Activated T-helper 1 cell treated with anti-CD3 and anti-CD28 coated beads, Interleukin-12 subunit alpha, Interleukin-12 subunit beta, Interleukin-2, Interleukin-4 antibody, amounts not matched to agents 30 ng/mL and 10 ng/mL and 1 ng/mL, durations not matched to agents 14 hours and 24 hours and 36 hours (primary cell): ENCODE results near the gene NEK7. TPM values are rescaled to one million over a fixed set of nuclear protein-coding genes. Genes with fewer than 3 reads are reported as not detected.

Experiments used
- DNase-seq: peaks from one replicate; pipeline ENCODE4 v3.0.0; 2021; ENCODE audit warnings: low spot score
- H3K27ac Mint-ChIP-seq: one replicate; pipeline ENCODE4 v1.8.0; 2021; ENCODE audit warnings: mild to moderate bottlenecking, mixed read lengths
- H3K27me3 Mint-ChIP-seq: one replicate; pipeline ENCODE4 v1.8.0; 2022; ENCODE audit warnings: mild to moderate bottlenecking, moderate library complexity, mixed read lengths; ENCODE audit not compliant: insufficient read depth
- H3K36me3 Mint-ChIP-seq: one replicate; pipeline ENCODE4 v1.8.0; 2021; ENCODE audit warnings: low read depth, mixed read lengths
- H3K4me1 Mint-ChIP-seq: one replicate; pipeline ENCODE4 v1.8.0; 2021; ENCODE audit warnings: low read depth, mixed read lengths
- H3K4me3 Mint-ChIP-seq: one replicate; pipeline ENCODE4 v1.8.0; 2021; ENCODE audit warnings: mild to moderate bottlenecking, moderate library complexity, mixed read lengths
- H3K9me3 Mint-ChIP-seq: one replicate; pipeline ENCODE4 v1.8.0; 2021; ENCODE audit warnings: mixed read lengths
- intact Hi-C: fragments of 100-400 bp; cut with micrococcal nuclease; formaldehyde crosslinking; loops from one replicate; pipeline ENCODE4 v1.15.1; 2024
- total RNA-seq: library from RNA; stranded (reverse); gene quantifications from 2 replicates; pipeline ENCODE4 v1.2.3, GENCODE V29; 2022

The NEK7 gene
- total RNA-seq, 1 donor from 2014 or later = 71.8 TPM

DNA sequence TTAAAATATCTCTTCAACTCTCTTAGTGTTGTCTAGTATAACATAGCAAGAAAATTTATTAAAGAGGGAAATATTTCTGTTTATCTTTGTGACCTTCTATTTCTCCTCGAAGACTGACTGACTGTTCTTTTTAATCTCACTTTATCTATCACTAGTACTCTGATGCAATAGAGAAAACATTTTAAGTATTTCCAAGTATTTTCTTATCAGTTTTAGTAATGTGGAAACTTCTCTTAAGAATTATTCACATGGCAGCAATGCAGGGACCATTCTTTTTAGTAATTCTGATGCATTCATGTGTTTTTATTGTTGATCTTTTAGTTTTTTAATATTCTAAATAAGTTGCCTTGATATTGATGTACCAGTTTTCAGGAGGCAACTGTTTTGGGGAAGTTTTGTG lies 115.7 kb downstream of the NEK7 start:
- Mint-ChIP-seq H3K4me3 (no peak overlapping the region), H3K4me1 (no peaks in the 10 kb centered on the region)
- intact Hi-C loops = no loop called here

DNA sequence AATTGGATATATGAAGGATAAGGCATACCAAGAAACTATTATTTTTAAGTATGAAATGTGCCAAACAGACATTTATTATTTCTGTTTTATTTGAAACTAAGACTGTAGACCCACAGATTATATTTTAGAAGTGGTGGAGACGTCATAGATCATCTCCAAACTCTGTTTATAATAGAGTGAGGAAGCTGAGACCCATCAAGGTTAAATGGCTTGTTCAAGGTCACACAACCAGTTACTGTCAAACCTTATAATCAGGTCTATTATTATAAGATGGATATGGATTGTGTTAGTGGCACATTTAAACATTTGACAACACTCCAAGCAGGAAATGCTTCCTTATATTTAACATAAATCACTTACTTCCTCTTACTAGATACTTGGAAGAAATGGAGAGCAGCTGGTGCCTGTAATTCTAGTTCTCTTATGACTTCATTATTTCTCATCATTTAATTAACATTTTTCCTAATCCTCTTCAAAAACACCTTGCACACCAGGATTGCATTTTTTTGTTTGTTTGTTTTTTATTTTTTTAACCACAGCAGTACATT lies 117.0 kb downstream of the NEK7 start:
- Mint-ChIP-seq H3K27me3 (no peaks in the 10 kb centered on the region), H3K4me3 (no peak overlapping the region), H3K27ac (no peak overlapping the region), H3K9me3 (no peaks in the 10 kb centered on the region), H3K4me1 (no peaks in the 10 kb centered on the region), H3K36me3 (peaks cover 5% of the 10 kb centered on the region)
- intact Hi-C loops = no loop called here
- DNase-seq = no peak

More for the DNA sequence above, 115.7 kb downstream of the NEK7 start:
- H3K9me3 Mint-ChIP-seq = no peaks in the 10 kb centered on the region
- no peaks in the 10 kb centered on the region for H3K27me3 Mint-ChIP-seq
- peaks cover 5% of the 10 kb centered on the region for H3K36me3 Mint-ChIP-seq
- H3K27ac Mint-ChIP-seq = no peak overlapping the region
- DNase-seq = no peak

DNA sequence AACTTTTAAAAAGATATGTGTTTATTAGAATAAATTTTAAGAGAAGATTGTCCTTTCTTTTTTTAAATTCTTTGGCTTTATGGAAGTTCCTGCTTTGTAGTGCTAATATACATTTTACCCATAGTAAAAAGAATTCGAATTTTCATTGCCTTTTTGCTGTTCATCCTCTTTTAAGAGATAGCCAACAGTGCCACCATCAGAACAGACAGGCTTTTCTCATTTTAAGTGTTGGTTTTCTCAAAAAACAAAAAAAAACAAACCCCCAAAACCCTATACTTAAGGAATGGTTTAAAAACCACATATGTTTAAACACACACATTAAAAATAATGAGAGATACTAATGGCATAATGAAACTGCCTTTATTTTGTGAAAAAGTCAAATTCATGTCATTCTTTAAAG lies 118.8 kb downstream of the NEK7 start:
- no peak for DNase-seq
- H3K4me1 Mint-ChIP-seq = no peaks in the 10 kb centered on the region
- no peak overlapping the region for H3K27ac Mint-ChIP-seq
- intact Hi-C loops = loop anchor here (5.0 kb wide), 1 partner anchor 188 kb away; no protein-coding TSS in a partner anchor
- no peak overlapping the region for H3K4me3 Mint-ChIP-seq
- peaks cover 5% of the 10 kb centered on the region for H3K36me3 Mint-ChIP-seq
- no peaks in the 10 kb centered on the region for H3K9me3 Mint-ChIP-seq
- H3K27me3 Mint-ChIP-seq = no peaks in the 10 kb centered on the region

DNA sequence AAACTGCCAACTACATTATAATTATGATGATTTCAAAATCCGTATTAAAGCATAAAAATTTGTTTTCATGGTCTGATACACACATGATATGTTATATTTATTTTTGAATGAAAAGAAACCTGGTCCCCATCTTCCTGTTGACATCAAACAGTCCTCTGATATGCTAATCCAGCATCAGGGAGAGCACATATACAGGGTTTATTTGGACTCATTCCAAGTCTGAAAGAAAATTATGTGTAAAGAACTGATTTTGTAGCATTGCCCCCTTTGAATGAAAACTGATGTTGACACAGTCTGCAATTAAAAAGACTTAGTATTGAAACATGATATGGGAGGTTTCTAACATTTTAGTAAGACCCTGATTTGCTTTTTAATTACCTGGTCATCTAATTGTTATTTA lies 119.4 kb downstream of the NEK7 start:
- no peak overlapping the region for H3K27ac Mint-ChIP-seq

DNA sequence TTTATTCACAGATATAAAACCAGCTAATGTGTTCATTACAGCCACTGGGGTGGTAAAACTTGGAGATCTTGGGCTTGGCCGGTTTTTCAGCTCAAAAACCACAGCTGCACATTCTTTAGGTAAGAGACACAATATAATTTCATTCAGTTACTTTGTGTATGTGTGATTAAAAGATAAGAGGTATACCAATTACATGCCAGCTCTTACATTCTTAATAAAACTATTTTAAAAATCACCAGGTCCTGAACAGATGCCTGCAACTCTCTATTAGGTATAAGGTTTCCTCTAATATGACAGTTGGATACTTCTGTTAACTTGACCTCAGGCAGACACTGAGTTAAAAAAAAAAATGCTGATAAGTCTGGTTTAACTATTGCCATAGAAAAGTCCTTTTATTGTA lies 122.1 kb downstream of the NEK7 start:
- no peak for DNase-seq
- intact Hi-C loops = loop anchor here (5.0 kb wide), 1 partner anchor 192 kb away; no protein-coding TSS in a partner anchor
- H3K27ac Mint-ChIP-seq = no peak overlapping the region
- no peaks in the 10 kb centered on the region for H3K9me3 Mint-ChIP-seq
- peaks cover 11% of the 10 kb centered on the region for H3K4me1 Mint-ChIP-seq
- H3K27me3 Mint-ChIP-seq = no peaks in the 10 kb centered on the region
- peaks cover 2% of the 10 kb centered on the region for H3K36me3 Mint-ChIP-seq
- no peak overlapping the region for H3K4me3 Mint-ChIP-seq

More for the DNA sequence above, 119.4 kb downstream of the NEK7 start:
- intact Hi-C loops = loop anchor here (5.0 kb wide), 1 partner anchor 189 kb away; no protein-coding TSS in a partner anchor
- Mint-ChIP-seq H3K4me1 (no peaks in the 10 kb centered on the region), H3K27me3 (no peaks in the 10 kb centered on the region), H3K4me3 (no peak overlapping the region), H3K9me3 (no peaks in the 10 kb centered on the region), H3K36me3 (peaks cover 2% of the 10 kb centered on the region)
- DNase-seq = no peak

DNA sequence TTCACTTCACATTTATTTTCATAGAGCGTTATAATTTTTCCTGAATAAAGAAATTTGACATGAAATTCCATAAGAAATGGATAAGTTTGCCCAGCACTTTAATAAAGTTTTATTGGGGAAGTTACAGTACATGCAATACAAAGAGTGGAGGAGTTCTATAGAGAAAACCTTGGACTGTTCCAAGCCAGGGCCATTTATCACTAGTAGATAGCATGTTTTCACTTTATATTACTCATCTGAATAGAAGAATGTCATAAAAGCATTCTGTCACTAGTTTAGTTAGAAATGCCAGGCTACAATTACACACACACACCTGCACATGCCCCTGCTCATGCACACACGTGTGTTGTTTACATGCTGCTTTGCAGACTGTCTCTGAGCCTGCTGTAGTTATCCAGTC lies 123.3 kb downstream of the NEK7 start:
- H3K27me3 Mint-ChIP-seq = no peaks in the 10 kb centered on the region
- no peak overlapping the region for H3K27ac Mint-ChIP-seq
- no peak overlapping the region for H3K4me3 Mint-ChIP-seq
- intact Hi-C loops = no loop called here
- H3K9me3 Mint-ChIP-seq = no peaks in the 10 kb centered on the region
- peaks cover 11% of the 10 kb centered on the region for H3K4me1 Mint-ChIP-seq
- DNase-seq = no peak
- H3K36me3 Mint-ChIP-seq = peaks cover 4% of the 10 kb centered on the region

DNA sequence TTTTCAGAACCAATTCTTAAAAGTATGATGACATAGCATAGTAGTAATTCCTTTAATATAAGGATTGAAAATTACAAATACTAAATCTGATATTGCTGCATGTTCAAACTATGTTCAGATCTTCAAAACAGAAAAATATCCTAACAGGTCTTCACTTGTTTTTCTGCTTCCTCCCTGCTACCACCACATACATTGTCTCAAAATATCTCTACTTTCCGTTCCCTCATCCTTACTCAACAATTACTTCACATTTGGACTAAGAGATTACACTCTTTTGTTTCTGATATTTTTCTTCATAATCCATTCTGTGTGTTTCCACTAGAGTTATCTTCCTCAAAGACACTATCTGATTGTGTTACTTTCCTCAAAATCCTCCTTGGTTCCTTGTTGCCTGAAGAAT lies 125.1 kb downstream of the NEK7 start:
- peaks cover 7% of the 10 kb centered on the region for H3K36me3 Mint-ChIP-seq
- peaks cover 11% of the 10 kb centered on the region for H3K4me1 Mint-ChIP-seq
- intact Hi-C loops = no loop called here
- H3K27me3 Mint-ChIP-seq = no peaks in the 10 kb centered on the region
- DNase-seq = no peak
- H3K27ac Mint-ChIP-seq = no peak overlapping the region
- no peaks in the 10 kb centered on the region for H3K9me3 Mint-ChIP-seq
- H3K4me3 Mint-ChIP-seq = no peak overlapping the region

DNA sequence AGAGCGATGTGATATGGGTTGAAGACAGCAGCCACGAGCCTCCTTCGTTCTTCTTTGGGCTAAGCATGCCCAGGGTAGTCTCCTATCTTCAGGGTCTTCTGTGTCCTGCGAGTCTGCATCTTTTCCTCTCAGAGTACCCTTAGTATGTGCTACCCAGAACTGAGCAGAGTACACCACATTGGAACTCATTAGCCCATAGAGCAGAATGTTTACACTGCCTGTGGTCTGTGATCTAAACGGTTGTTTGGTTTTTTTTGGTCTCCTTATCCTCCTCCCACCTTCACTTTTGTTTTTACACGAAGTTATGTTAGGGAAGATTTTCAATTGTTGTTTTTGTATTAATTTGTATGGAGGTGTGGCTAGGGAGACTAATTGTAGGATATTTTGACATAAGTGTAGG lies 126.4 kb downstream of the NEK7 start:
- DNase-seq = no peak
- peaks cover 7% of the 10 kb centered on the region for H3K36me3 Mint-ChIP-seq
- H3K27ac Mint-ChIP-seq = no peak overlapping the region
- H3K27me3 Mint-ChIP-seq = no peaks in the 10 kb centered on the region
- peaks cover 11% of the 10 kb centered on the region for H3K4me1 Mint-ChIP-seq
- intact Hi-C loops = no loop called here
- H3K4me3 Mint-ChIP-seq = no peak overlapping the region
- no peaks in the 10 kb centered on the region for H3K9me3 Mint-ChIP-seq

DNA sequence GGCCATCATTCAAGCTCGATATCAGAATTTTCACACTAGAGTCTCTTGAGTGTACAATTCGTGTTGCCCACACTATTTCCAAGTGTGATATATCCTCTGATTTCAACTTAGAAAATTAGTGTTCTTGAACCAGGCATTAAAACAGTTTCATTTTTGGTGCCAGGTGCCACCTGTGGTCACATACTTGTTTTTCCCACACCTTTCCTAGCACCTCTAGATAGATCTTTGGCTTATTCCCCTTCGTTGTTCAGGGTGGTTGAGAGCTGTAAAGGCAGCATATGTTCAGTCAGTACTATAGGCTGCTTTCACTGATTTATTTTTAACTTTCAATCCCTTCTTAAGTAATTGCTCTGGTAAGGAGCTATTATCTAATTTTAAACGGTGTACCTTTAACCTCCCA lies 131.1 kb downstream of the NEK7 start:
- Mint-ChIP-seq H3K4me1 (peaks cover 7% of the 10 kb centered on the region), H3K4me3 (no peak overlapping the region), H3K9me3 (no peaks in the 10 kb centered on the region), H3K27me3 (no peaks in the 10 kb centered on the region), H3K27ac (no peak overlapping the region), H3K36me3 (peaks cover 6% of the 10 kb centered on the region)
- intact Hi-C loops = no loop called here
- DNase-seq = no peak

DNA sequence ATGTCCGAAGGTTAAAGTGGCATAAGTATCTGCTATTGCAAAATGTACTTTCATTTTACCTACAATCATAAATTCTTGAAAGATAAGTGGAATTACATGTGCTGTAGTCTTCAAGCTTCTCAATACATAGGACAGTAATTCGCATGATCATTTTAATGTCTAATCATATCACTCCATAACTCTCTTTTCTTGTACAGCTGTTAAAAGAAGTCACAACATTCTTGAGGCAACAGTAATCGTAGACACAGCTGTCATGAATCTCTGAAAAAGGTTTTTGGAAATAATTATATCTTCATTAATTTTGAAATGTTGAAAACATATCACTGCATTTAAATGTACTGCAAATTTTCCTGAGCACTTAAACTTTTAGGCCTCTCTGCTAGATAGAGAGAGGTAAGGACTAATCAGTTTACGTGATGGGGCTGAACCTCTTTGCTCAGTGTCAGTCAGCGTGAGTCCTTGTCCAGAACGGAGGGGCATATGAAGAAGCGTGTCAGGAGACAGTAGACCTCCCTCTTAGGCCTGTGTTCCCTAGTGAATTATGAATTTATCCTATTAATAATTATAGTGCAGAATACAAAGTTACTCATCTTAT lies 133.4 kb downstream of the NEK7 start:
- Mint-ChIP-seq H3K27me3 (no peaks in the 10 kb centered on the region), H3K4me3 (no peak overlapping the region), H3K4me1 (no peaks in the 10 kb centered on the region), H3K36me3 (peaks cover 5% of the 10 kb centered on the region), H3K27ac (no peak overlapping the region), H3K9me3 (no peaks in the 10 kb centered on the region)
- intact Hi-C loops = no loop called here
- no peak for DNase-seq

DNA sequence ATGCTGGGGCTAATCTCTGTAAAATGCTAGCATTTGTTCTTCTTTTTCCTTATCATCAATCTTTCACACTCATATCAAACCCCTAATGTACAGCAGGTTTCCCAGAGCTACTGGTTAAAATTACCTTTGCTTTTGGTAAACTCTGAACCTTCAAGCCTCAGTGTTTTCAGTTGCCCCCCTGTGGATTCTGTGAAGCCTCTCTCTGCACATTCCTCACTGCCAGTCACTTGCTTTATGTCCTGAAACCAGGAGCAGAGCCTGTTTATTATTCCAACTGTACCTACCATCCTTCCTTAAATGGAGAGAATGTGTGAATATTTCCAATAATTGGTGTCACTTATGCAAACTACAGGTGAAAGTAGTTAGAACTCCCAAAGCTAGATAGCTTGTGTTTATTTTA lies 134.2 kb downstream of the NEK7 start:
- Mint-ChIP-seq H3K4me1 (no peaks in the 10 kb centered on the region), H3K9me3 (no peaks in the 10 kb centered on the region)

DNA sequence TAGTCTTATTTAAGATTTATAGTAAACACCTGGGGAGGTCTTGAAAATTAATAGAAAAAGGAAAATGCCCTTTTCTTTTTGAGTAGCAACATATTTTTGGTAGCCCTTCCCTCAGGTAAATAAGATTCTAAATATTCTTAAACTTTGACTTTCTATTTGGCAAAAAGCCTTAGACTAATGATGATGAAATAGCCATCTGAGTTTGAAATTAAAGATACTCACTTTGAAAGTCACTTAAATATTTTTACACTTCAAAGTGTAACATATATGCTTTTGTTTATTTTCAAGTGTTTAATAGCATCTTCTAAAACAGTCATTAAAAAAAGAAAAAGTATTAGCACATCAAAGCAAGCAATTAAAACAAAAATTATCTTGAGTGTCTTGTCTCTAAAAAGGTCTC lies 135.1 kb downstream of the NEK7 start:
- Mint-ChIP-seq H3K27ac (no peak overlapping the region), H3K4me1 (no peaks in the 10 kb centered on the region), H3K27me3 (no peaks in the 10 kb centered on the region), H3K9me3 (no peaks in the 10 kb centered on the region), H3K4me3 (no peak overlapping the region), H3K36me3 (peaks cover 3% of the 10 kb centered on the region)
- intact Hi-C loops = no loop called here
- no peak for DNase-seq

More for the DNA sequence above, 134.2 kb downstream of the NEK7 start:
- intact Hi-C loops = no loop called here
- no peak for DNase-seq
- Mint-ChIP-seq H3K27ac (no peak overlapping the region), H3K36me3 (peaks cover 3% of the 10 kb centered on the region), H3K27me3 (no peaks in the 10 kb centered on the region), H3K4me3 (no peak overlapping the region)

DNA sequence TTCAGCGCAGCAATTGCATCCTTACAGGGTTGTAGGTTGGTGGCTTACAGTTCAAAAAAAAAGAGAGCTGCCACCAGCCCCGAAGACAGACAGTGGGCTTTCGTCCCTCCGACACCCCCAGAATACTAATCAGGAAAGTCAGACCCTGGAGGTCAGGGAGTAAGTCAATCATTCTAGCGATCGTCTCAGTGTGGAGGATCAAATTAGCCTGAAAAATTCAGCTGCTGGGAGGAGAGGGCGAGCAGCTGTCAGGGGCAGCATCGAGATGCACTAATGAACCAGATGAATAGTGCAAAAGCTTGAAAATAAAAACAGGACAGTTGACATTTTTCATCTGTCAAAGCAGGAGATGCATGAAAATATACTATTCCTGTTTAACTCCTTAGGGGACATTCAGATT lies 138.4 kb downstream of the NEK7 start:
- H3K36me3 Mint-ChIP-seq = peaks cover 16% of the 10 kb centered on the region
- no peak overlapping the region for H3K27ac Mint-ChIP-seq
- H3K4me3 Mint-ChIP-seq = no peak overlapping the region
- H3K27me3 Mint-ChIP-seq = no peaks in the 10 kb centered on the region
- no peaks in the 10 kb centered on the region for H3K4me1 Mint-ChIP-seq
- H3K9me3 Mint-ChIP-seq = no peaks in the 10 kb centered on the region
- DNase-seq = no peak
- intact Hi-C loops = no loop called here

DNA sequence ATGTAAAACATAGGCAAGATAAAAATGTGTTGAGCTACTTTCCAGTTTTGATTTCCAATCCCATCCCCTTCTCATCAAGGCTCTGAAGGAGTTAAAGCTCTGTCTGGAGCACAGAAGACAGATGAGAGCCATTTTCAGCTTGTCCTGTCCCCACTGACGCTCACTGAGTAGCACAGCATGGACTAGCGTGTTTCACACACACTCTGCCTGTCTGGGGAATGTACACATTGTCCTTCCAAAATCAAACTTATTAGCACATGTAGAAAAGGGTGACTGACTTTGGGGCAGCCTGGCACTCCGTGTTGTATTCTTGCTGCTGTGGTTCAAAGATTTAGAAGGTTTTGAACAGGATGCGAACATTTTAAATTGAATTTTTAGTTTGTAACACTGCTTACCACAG lies 139.2 kb downstream of the NEK7 start:
- Mint-ChIP-seq H3K36me3 (peaks cover 20% of the 10 kb centered on the region), H3K9me3 (no peaks in the 10 kb centered on the region), H3K4me3 (no peak overlapping the region), H3K4me1 (no peaks in the 10 kb centered on the region), H3K27ac (no peak overlapping the region), H3K27me3 (no peaks in the 10 kb centered on the region)
- intact Hi-C loops = no loop called here
- DNase-seq = no peak
